Measurements from ENCODE around the gene ARHGAP28. TPM values are rescaled to one million over a fixed set of nuclear protein-coding genes. Genes with fewer than 3 reads are reported as not detected.

ARHGAP28 gene
- total RNA-seq, 4 donors from 2014 or later: 2.5 to 11.1 (median 5.5) TPM

GRCh38 chr18:6718267-6718666, 11.2 kb upstream of the ARHGAP28 start:
- 67% methylated on average over 2 of the region's 2 CpGs for WGBS

GRCh38 chr18:6719098-6719846, 10.2 kb upstream of the ARHGAP28 start:
- Histone ChIP-seq H3K36me3 (no peaks in the 10 kb centered on the region), H3K4me3 (no peak overlapping the region), H3K9me3 (no peaks in the 10 kb centered on the region), H3K4me1 (no peaks in the 10 kb centered on the region), H3K27ac (no peak overlapping the region), H3K27me3 (no peaks in the 10 kb centered on the region)
- 60% methylated on average over 4 of the region's 4 CpGs for WGBS
- no peak for TF ChIP-seq EP300 (IDR thresholded peaks at IDR 0.05)
- TF ChIP-seq CTCF (IDR thresholded peaks at IDR 0.05): no peak
- no peak for TF ChIP-seq POLR2A (IDR thresholded peaks at IDR 0.05)
- TF ChIP-seq POLR2AphosphoS5 (IDR thresholded peaks at IDR 0.05): no peak
- no peak for DNase-seq (ENCODE audit: low spot score in 2 of 2)

More at GRCh38 chr18:6718267-6718666, 11.2 kb upstream of the ARHGAP28 start:
- Histone ChIP-seq H3K4me3 (no peak overlapping the region), H3K27ac (no peak overlapping the region), H3K9me3 (no peaks in the 10 kb centered on the region), H3K27me3 (no peaks in the 10 kb centered on the region), H3K36me3 (no peaks in the 10 kb centered on the region), H3K4me1 (no peaks in the 10 kb centered on the region)
- DNase-seq (ENCODE audit: low spot score in 2 of 2): no peak
- no peak for TF ChIP-seq POLR2AphosphoS5 (IDR thresholded peaks at IDR 0.05)

- no peaks in the 10 kb centered on the region for H3K9me3 ChIP-seq
- 96% methylated on average over 1 of the region's 1 CpG for WGBS
- no peaks in the 10 kb centered on the region for H3K36me3 ChIP-seq
- TF ChIP-seq POLR2A (IDR thresholded peaks at IDR 0.05) (no peak), POLR2AphosphoS5 (IDR thresholded peaks at IDR 0.05) (no peak), CTCF (IDR thresholded peaks at IDR 0.05) (no peak), EP300 (IDR thresholded peaks at IDR 0.05) (no peak)
- H3K4me3 ChIP-seq: no peak overlapping the region
- no peak overlapping the region for H3K27ac ChIP-seq
- no peak for DNase-seq (ENCODE audit: low spot score in 2 of 2)
- no peaks in the 10 kb centered on the region for H3K27me3 ChIP-seq
- H3K4me1 ChIP-seq: no peaks in the 10 kb centered on the region
Measured at GRCh38 chr18:6719910-6720683, 9.4 kb upstream of the ARHGAP28 start.

DNA sequence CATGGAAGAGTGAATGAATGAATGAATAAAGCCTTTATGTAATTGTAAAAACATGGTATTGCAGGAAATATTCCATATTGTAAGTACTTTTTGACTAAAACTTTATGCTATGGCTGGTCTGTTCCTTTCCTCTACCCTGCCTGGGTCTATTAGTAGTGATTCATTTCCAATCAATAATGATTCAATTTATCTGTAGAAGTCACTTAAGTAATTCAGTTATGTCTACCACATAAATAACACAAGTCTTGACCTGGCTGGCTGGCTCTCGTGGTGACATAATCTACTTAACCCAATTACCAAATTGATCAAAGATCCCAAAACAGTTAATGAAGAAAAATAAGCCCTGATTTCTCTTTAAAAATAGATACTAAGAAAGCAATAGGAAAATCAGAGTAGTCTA, 7.8 kb upstream of the ARHGAP28 start:
- Histone ChIP-seq H3K36me3 (no peaks in the 10 kb centered on the region), H3K4me3 (no peak overlapping the region), H3K9me3 (no peaks in the 10 kb centered on the region), H3K27me3 (no peaks in the 10 kb centered on the region), H3K27ac (no peak overlapping the region), H3K4me1 (no peaks in the 10 kb centered on the region)
- 92% methylated on average over 1 of the region's 1 CpG for WGBS
- TF ChIP-seq CTCF (IDR thresholded peaks at IDR 0.05) (no peak), POLR2A (IDR thresholded peaks at IDR 0.05) (no peak), EP300 (IDR thresholded peaks at IDR 0.05) (no peak), POLR2AphosphoS5 (IDR thresholded peaks at IDR 0.05) (no peak)
- DNase-seq (ENCODE audit: low spot score in 2 of 2): no peak

DNA sequence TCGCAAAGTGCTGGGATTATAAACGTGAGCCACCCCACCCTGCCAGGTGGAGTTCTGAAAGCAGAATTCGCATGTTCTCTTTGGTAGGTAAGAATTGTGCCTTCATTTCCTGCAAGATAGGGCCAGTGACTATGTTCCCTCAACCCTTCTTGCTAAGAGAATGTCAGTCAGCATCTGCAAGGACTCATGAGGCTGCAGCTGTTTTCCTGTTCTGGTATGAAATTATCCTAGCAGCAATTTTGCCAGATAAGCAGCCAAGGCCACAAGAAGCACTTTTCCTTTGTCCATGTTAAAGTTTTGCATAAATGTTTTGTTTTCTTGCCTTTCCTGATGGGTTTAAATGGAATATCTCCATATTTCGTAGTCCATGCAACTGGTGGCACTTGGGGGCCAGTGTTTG, 6.8 kb upstream of the ARHGAP28 start:
- Histone ChIP-seq H3K36me3 (no peaks in the 10 kb centered on the region), H3K27ac (no peak overlapping the region), H3K4me3 (no peak overlapping the region), H3K27me3 (no peaks in the 10 kb centered on the region), H3K4me1 (no peaks in the 10 kb centered on the region), H3K9me3 (no peaks in the 10 kb centered on the region)
- TF ChIP-seq POLR2AphosphoS5 (IDR thresholded peaks at IDR 0.05) (no peak), EP300 (IDR thresholded peaks at IDR 0.05) (no peak), CTCF (IDR thresholded peaks at IDR 0.05) (no peak), POLR2A (IDR thresholded peaks at IDR 0.05) (no peak)
- 83% methylated on average over 3 of the region's 4 CpGs for WGBS
- DNase-seq (ENCODE audit: low spot score in 2 of 2): no peak
